PC-9 (cell line): ENCODE results near the gene CALML5. TPM values are rescaled to one million over a fixed set of nuclear protein-coding genes. Genes with fewer than 3 reads are reported as not detected.

ENCODE experiments used
- BruUV-seq: library from RNA; stranded (reverse); fragments of 400-500 nt; replicated peaks from 2 replicates; lab custom pipeline; 2021; lab: Mats Ljungman, UMichigan
- CTCF ChIA-PET: fragments of 300-600 bp; sonication (Branson Sonifier 250); formaldehyde crosslinking; loops from one replicate; lab custom pipeline; 2022; ENCODE audit warnings: antibody characterized with exemption; lab: Charles Lee
- POLR2A ChIA-PET: fragments of 300-600 bp; sonication (Branson Sonifier 250); formaldehyde crosslinking; loops from one replicate; lab custom pipeline; 2022; ENCODE audit warnings: antibody characterized with exemption; ENCODE audit not compliant: unreplicated experiment; lab: Charles Lee
- DNase-seq, 2 experiments: peaks; one replicate each; pipeline versions ENCODE4 v3.0.0 to v3.0.0-alpha.2; 2015 to 2022; ENCODE audit warnings: mixed read lengths in 1 of 2
- H2AFZ ChIP-seq: fragments of 200-600 bp; sonication (generic); 2 replicates; pipeline ENCODE4 v1.8.1; 2017; ENCODE audit warnings: antibody characterized with exemption
- H3F3A ChIP-seq: fragments of 200-600 bp; sonication (generic); 2 replicates; pipeline ENCODE4 v1.8.1; 2017; ENCODE audit warnings: antibody characterized with exemption, mild to moderate bottlenecking, low read depth; ENCODE audit not compliant: insufficient read depth
- H3K27ac ChIP-seq: fragments of 200-600 bp; sonication (generic); 2 replicates; pipeline ENCODE4 v1.6.1; 2016; ENCODE audit warnings: mixed run types
- H3K27me3 ChIP-seq: fragments of 200-600 bp; sonication (generic); 2 replicates; pipeline ENCODE4 v1.6.1; 2016; ENCODE audit warnings: low read depth, mixed run types; ENCODE audit not compliant: insufficient read depth
- H3K36me3 ChIP-seq: fragments of 200-600 bp; sonication (generic); 2 replicates; pipeline ENCODE4 v1.6.1; 2016; ENCODE audit warnings: low read depth, mixed run types
- H3K4me1 ChIP-seq: fragments of 200-600 bp; sonication (generic); replicated peaks from 2 replicates; pipeline ENCODE4 v1.6.1; 2016; ENCODE audit warnings: mixed run types; ENCODE audit not compliant: insufficient read depth
- H3K4me2 ChIP-seq: fragments of 200-600 bp; sonication (generic); 2 replicates; pipeline ENCODE4 v1.6.1; 2017; ENCODE audit warnings: mixed run types
- H3K4me3 ChIP-seq: fragments of 200-600 bp; sonication (generic); 2 replicates; pipeline ENCODE4 v1.6.1; 2016; ENCODE audit warnings: mixed run types
- H3K79me2 ChIP-seq: fragments of 200-600 bp; sonication (generic); 2 replicates; pipeline ENCODE4 v1.6.1; 2017; ENCODE audit warnings: low read depth, mixed run types
- H3K9me2 ChIP-seq: fragments of 200-600 bp; sonication (generic); 2 replicates; pipeline ENCODE4 v1.8.1; 2017; ENCODE audit warnings: mild to moderate bottlenecking; ENCODE audit not compliant: insufficient read depth
- H3K9me3 ChIP-seq: fragments of 200-600 bp; sonication (generic); 2 replicates; pipeline ENCODE4 v1.8.1; 2016; ENCODE audit warnings: low read depth; ENCODE audit not compliant: insufficient read depth
- H4K20me1 ChIP-seq: fragments of 200-600 bp; sonication (generic); 2 replicates; pipeline ENCODE4 v1.8.1; 2017; ENCODE audit not compliant: insufficient read depth
- EZH2 ChIP-seq: fragments of 200-600 bp; sonication (generic); IDR thresholded peaks from 2 replicates; pipeline ENCODE4 v1.8.0; 2017; ENCODE audit warnings: antibody characterized with exemption, low read depth
- intact Hi-C: fragments of 100-400 bp; cut with micrococcal nuclease; formaldehyde crosslinking; loops from one replicate; pipeline ENCODE4 v1.10.0; 2022; ENCODE audit not compliant: unreplicated experiment
- total RNA-seq: library from RNA; stranded (reverse); gene quantifications from 2 replicates; pipeline ENCODE4 v1.2.3, GENCODE V29; 2021
- TF ChIP-seq, protein P1 (sequence below): fragments of 200-600 bp; sonication (generic); conservative IDR thresholded peaks from 2 replicates; pipeline ENCODE4 v1.6.1; 2017; ENCODE audit warnings: mixed run types, antibody characterized with exemption, mild to moderate bottlenecking, moderate library complexity

The CALML5 gene
- total RNA-seq, 1 experiment from 2014 or later, result 3.0 TPM

- no TSS peak for BruUV-seq
- Histone ChIP-seq H3K4me3 (no peak overlapping the region), H4K20me1 (no peaks in the 10 kb centered on the region), H3K9me2 (no peaks in the 10 kb centered on the region), H3K4me2 (no peak overlapping the region), H3K27ac (no peak overlapping the region), H3K79me2 (no peaks in the 10 kb centered on the region; the same call in 1 of the 2 replicates), H3K36me3 (no peaks in the 10 kb centered on the region), H3K4me1 (peaks cover 66% of the 10 kb centered on the region), H3K27me3 (no peaks in the 10 kb centered on the region), H3F3A (peaks cover 30% of the 10 kb centered on the region), H2AFZ (no peak overlapping the region), H3K9me3 (no peaks in the 10 kb centered on the region)
- intact Hi-C loops, result no loop called here
- POLR2A ChIA-PET, result no interaction called here
- TF ChIP-seq, protein P1, sequence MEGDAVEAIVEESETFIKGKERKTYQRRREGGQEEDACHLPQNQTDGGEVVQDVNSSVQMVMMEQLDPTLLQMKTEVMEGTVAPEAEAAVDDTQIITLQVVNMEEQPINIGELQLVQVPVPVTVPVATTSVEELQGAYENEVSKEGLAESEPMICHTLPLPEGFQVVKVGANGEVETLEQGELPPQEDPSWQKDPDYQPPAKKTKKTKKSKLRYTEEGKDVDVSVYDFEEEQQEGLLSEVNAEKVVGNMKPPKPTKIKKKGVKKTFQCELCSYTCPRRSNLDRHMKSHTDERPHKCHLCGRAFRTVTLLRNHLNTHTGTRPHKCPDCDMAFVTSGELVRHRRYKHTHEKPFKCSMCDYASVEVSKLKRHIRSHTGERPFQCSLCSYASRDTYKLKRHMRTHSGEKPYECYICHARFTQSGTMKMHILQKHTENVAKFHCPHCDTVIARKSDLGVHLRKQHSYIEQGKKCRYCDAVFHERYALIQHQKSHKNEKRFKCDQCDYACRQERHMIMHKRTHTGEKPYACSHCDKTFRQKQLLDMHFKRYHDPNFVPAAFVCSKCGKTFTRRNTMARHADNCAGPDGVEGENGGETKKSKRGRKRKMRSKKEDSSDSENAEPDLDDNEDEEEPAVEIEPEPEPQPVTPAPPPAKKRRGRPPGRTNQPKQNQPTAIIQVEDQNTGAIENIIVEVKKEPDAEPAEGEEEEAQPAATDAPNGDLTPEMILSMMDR, result no peak
- no peak for TF ChIP-seq EZH2
- CTCF ChIA-PET, result no interaction called here
- DNase-seq, result no peak
Measured at GRCh38 chr10:5491477-5491876, 7.9 kb downstream of the CALML5 start.

- no peak overlapping the region for H3K4me3 ChIP-seq
- no peaks in the 10 kb centered on the region; the same call in 1 of the 2 replicates for H3K79me2 ChIP-seq
- no TSS peak for BruUV-seq
- no peaks in the 10 kb centered on the region for H3K36me3 ChIP-seq
- ChIA-PET CTCF (no interaction called here), POLR2A (no interaction called here)
- H4K20me1 ChIP-seq, result no peaks in the 10 kb centered on the region
- no peak overlapping the region for H3K27ac ChIP-seq
- peaks cover 60% of the 10 kb centered on the region for H3K4me1 ChIP-seq
- peaks cover 26% of the 10 kb centered on the region for H3F3A ChIP-seq
- H3K4me2 ChIP-seq, result no peak overlapping the region
- no peak overlapping the region for H2AFZ ChIP-seq
- H3K9me2 ChIP-seq, result no peaks in the 10 kb centered on the region
- intact Hi-C loops, result no loop called here
- DNase-seq, result no peak
- H3K27me3 ChIP-seq, result no peaks in the 10 kb centered on the region
- H3K9me3 ChIP-seq, result no peaks in the 10 kb centered on the region
- TF ChIP-seq, protein P1, result no peak
- no peak for TF ChIP-seq EZH2
Measured at GRCh38 chr10:5490698-5491464, 8.5 kb downstream of the CALML5 start.

DNA sequence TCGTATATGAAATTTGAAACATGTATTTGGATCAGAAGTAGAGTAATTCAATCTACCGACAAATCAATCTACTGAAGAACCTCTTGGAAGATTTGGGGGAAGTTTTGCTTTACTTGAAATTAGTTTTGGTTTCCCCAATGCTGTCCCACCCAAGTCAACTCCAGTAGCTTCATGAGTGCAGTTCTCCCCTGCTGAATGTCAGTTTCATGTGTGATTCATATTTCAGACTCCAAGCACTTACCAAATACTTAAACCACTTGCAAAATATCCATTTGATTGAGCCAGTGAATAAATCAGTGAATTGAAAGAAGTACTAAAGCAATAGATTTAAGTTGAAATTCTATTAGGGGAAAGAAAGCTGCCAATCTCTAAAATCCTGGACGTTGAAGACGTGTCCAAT, 9.3 kb downstream of the CALML5 start:
- TF ChIP-seq, protein P1, result no peak
- TF ChIP-seq EZH2, result no peak
- no peaks in the 10 kb centered on the region for H4K20me1 ChIP-seq
- peaks cover 52% of the 10 kb centered on the region for H3K4me1 ChIP-seq
- H3F3A ChIP-seq, result peaks cover 25% of the 10 kb centered on the region
- no peak for DNase-seq
- H3K79me2 ChIP-seq, result no peaks in the 10 kb centered on the region; the same call in 1 of the 2 replicates
- no peak overlapping the region for H3K27ac ChIP-seq
- H3K9me3 ChIP-seq, result no peaks in the 10 kb centered on the region
- H3K9me2 ChIP-seq, result no peaks in the 10 kb centered on the region
- ChIA-PET POLR2A (no interaction called here), CTCF (no interaction called here)
- H3K4me2 ChIP-seq, result no peak overlapping the region
- no peaks in the 10 kb centered on the region for H3K27me3 ChIP-seq
- no TSS peak for BruUV-seq
- H2AFZ ChIP-seq, result no peak overlapping the region
- H3K4me3 ChIP-seq, result no peak overlapping the region
- H3K36me3 ChIP-seq, result no peaks in the 10 kb centered on the region
- intact Hi-C loops, result no loop called here
